ENCODE results near the gene MEX3D.

MEX3D gene

DNA sequence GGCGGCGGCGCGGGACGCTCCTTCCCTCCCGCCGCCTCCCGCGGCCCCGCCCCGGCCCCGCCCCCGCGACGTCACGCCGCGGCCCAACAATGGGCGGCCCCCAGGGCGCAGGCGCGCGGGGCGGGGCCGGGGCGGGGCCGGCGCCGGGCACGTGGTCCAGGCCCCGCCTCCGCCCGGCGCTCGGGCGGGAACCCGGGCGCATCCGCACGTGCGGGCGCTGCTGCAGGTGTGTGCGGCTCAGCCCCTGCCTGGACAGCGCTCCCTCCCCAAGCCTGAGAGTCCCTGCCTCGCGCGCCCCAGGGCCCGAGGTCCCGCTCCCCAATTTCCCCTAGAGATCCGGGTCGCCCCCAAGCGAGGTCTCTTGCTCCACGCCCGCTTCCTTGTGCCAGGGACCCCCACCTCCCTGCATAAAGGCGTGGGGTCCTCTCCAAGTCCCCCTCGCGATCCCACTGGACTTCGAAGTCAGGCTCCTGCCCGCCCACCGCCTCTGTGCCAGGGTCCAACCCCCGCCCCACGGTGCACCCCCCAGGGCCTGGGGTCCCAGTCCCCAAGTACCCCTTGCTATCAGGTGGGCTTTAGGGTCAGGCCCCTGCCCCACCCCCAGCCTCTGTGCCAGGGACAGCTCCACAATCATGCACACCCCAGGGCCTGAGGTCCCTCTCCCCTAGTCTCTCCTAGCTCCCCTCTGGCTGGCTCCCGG lies at the start of gene MEX3D:
TSS of gene MEX3D (minus strand) at position 6 of the 700 bp plus-strand sequence. CDS start 267 bp downstream, outside the sequence.
- peak; percentile 99 for DNase-seq (ENCODE audit: low spot score)

- DNase-seq (ENCODE audit: low spot score) = no peak
Measured at GRCh38 chr19:1616875-1617274, 48.8 kb upstream of the MEX3D start.

GRCh38 chr19:1616396-1616795 lies 48.3 kb upstream of the MEX3D start:
- no peak for DNase-seq (ENCODE audit: low spot score)

GRCh38 chr19:1615156-1615765 lies 47.1 kb upstream of the MEX3D start:
- DNase-seq (ENCODE audit: low spot score) = no peak

- no peak for DNase-seq (ENCODE audit: low spot score)
Measured at GRCh38 chr19:1613808-1614570, 45.9 kb upstream of the MEX3D start.

DNA sequence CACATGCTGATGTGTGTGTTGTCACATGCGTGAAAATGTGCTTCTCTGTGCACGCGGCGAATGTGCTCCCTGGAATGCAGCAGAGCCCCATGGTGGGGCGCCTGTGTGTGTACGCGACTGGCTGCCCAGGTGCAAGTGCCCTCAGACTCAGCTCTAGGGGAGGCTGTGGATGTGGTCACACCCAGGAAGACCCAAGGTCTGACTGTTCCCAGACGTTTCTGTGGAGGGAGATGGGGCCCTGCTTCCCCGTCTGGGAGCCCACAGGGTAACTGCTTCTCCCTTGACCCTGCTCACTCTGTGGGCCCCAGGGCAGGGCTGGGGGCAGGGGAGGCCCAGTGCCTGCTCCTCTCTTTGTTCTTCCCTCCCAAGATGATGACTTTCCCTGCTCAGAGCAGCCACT lies 45.0 kb upstream of the MEX3D start:
- no peak for DNase-seq (ENCODE audit: low spot score)

- no peak for DNase-seq (ENCODE audit: low spot score)
Measured at GRCh38 chr19:1612114-1613086, 44.3 kb upstream of the MEX3D start.

- no peak for DNase-seq (ENCODE audit: low spot score)
Measured at GRCh38 chr19:1611353-1611752, 43.2 kb upstream of the MEX3D start.

GRCh38 chr19:1610579-1610978 lies 42.5 kb upstream of the MEX3D start:
- no peak for DNase-seq (ENCODE audit: low spot score)

- DNase-seq (ENCODE audit: low spot score) = no peak
Measured at GRCh38 chr19:1609680-1610474, 41.8 kb upstream of the MEX3D start.

DNA sequence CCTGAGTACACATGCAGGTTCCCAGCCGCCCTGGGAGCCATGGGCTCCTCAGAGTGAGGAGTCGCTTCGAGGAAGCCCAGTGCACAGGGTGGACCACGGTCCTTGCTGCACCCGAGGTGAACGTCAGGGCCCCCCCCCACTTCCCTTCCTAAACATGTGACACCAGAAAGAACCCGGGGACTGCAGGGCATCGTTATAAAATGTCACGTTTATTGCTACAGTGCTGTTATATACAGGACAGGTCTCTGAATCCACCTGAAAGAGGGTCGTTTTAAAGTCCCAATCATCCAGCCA lies 40.9 kb upstream of the MEX3D start:
- no peak for DNase-seq (ENCODE audit: low spot score)

GRCh38 chr19:1608359-1609102 lies 40.4 kb upstream of the MEX3D start:
- no peak for DNase-seq (ENCODE audit: low spot score)

GRCh38 chr19:1606138-1606651 lies 38.1 kb upstream of the MEX3D start:
- no peak for DNase-seq (ENCODE audit: low spot score)

- peak; percentile 98 for DNase-seq (ENCODE audit: low spot score)
Measured at GRCh38 chr19:1605236-1606137, 37.4 kb upstream of the MEX3D start, which contains the start of gene UQCR11. Gene UQCR11 (minus strand): TSS chr19:1605462. CDS start chr19:1605409, 53 bp downstream.

GRCh38 chr19:1602091-1602707 lies 34.1 kb upstream of the MEX3D start:
- no peak for DNase-seq (ENCODE audit: low spot score)

GRCh38 chr19:1601613-1602064 lies 33.5 kb upstream of the MEX3D start:
- no peak for DNase-seq (ENCODE audit: low spot score)

GRCh38 chr19:1599460-1599846 lies 31.3 kb upstream of the MEX3D start:
- no peak for DNase-seq (ENCODE audit: low spot score)

DNA sequence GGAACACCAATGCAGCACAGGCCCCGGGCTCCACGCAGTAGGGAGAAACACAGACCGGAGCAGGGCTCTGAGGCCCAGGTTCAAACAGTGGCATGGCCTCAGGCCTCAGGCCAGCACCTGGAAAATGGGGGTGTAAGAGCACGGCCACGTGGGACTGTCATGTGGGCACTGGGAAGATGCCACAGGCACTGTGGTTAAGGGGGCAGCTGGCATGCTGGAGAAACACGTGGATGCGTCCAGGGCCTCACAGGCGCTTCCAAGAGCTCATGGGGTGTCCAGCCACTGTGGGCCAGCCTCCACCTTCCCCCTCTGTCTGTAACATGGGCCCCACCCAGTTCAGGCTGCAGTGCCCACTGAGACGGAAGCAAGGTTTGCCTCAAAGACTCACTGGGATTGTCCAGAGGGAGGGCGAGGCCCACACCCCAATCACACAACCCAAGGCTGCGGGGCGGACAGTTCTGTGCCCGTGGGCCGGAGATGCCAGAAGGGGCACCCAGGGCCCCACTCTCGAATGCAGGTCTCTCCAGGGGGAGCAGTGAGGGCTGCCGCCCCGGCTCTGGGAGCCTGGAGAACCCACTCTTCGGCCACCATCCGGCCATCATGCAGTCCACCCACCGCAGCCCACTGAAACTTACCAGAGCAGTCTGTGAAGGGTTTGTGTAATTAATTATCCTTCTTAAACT lies 30.8 kb upstream of the MEX3D start:
- no peak for DNase-seq (ENCODE audit: low spot score)
